Measurements from ENCODE around the gene ALG11.

Gene ALG11

GRCh38 chr13:51997186-51997585 lies 15.0 kb upstream of the ALG11 start:
- DNase-seq (ENCODE audit: low spot score), result no peak

- no peak for DNase-seq (ENCODE audit: low spot score)
These were observed 14.4 kb upstream of the ALG11 start for GRCh38 chr13:51997641-51998330.

GRCh38 chr13:51998723-51999509 lies 13.3 kb upstream of the ALG11 start:
- DNase-seq (ENCODE audit: low spot score), result no peak

GRCh38 chr13:51999510-51999911 lies 12.7 kb upstream of the ALG11 start:
- no peak for DNase-seq (ENCODE audit: low spot score)

DNA sequence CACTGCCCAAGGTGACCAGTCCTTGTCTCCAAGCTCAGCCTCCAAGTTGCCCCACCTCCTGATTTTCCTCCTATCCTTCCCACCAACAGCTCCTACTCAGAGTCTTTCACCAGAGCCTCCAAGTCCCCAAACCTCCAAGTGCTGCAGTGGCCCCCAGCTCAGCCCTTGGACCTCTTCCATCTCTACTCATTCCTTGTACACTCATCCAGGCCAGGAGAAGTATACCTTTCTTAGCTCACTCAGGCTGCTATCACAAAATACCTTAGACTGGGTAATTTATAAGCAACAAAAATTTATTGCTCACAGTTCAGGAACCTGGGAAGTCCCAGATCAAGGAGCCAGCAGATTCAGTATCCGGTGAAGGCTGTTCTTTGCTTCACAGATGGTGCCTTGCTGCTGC lies 12.3 kb upstream of the ALG11 start:
- no peak for DNase-seq (ENCODE audit: low spot score)

DNA sequence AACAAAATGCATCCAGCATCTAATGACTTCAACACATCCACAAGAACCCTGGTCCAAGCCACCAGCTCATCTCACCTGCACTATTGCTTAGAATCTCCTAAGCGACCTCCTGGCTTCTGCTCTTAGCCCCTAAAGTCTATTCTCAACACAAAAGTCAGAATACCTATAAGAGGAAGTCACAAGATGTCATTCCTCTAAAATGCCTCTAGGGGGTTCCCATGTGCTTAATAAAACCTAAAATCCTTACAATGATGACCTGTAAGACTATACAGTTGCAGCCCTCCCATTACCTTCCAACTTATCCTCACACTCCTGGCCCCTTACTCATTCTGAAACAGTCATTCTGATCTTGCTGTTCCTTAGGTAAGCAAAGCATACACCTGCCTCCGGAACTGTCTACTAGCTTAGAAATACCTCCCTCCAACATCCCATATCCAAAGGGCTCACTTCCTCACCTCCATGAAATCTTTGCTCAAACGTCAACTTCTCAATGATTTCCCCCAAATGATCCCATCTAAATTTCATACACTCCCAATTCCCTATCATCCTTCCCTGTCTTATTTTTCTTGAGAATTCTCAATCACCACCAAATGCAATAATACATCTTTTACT lies 11.0 kb upstream of the ALG11 start:
- DNase-seq (ENCODE audit: low spot score), result peak; percentile 48

- no peak for DNase-seq (ENCODE audit: low spot score)
These were observed 9.8 kb upstream of the ALG11 start for GRCh38 chr13:52002361-52002760.

DNA sequence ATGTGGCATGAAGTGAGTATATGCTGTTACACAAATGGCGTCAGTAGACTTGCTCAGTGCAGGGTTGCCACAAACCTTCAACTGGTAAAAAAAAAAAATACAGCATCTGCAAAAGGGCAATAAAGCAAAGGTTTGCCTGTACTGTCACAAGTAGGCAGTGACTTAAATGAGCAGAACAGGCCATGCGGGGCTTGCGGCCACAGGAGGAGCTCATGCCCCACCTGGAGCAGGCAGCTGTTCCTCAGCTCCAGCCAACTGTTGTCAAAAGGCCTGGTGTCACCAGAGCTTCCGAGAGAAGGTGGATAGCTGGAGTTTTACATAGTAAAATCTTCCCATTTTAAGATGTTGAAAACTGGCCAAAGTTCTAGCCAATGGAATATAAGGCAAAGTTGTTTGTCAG lies 8.7 kb upstream of the ALG11 start:
- no peak for DNase-seq (ENCODE audit: low spot score)

GRCh38 chr13:52004511-52005170 lies 7.6 kb upstream of the ALG11 start:
- DNase-seq (ENCODE audit: low spot score), result no peak

- DNase-seq (ENCODE audit: low spot score), result no peak
These were observed 6.2 kb upstream of the ALG11 start for GRCh38 chr13:52005841-52006522.

DNA sequence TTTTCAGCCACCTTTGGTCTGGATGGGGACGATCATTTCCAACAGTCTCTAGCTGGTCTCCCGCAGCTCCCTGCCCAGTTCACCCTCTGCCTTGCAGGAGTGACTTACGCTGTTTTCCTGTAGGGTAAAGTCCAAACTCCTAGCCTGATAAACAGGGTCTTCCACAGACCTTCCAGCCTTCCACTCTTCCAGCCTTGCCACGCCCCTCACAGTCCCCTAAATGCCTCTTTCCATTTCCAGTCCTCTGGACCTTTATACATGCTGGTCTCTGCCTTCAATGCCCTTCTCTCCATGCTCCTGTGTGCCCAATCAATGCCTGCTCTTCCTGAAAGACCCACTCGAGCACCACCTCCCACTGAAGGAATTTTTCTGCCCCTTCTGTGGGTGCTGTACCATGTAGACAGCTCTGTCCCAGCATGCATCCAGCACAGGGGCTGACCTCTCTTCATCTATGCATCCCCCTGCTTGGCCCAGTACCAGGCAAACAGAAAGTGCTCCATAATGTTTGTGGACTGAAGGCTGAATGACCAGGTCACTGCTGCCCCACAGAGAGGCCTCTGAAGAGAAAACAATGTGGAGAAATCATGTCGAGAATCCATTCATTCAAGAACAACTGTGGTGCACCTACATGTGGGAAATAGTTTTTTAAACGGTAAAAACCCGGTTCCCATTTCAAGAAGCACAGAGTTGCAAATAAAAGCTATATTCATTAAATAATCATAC lies 5.5 kb upstream of the ALG11 start:
- no peak for DNase-seq (ENCODE audit: low spot score)

- no peak for DNase-seq (ENCODE audit: low spot score)
These were observed 2.3 kb upstream of the ALG11 start for GRCh38 chr13:52009946-52010345.

GRCh38 chr13:52010890-52011631 lies 1.1 kb upstream of the ALG11 start, which contains the start of gene ATP7B:
ATP7B (minus strand) TSS chr13:52011450; CDS start chr13:52011337, 113 bp downstream.
- DNase-seq (ENCODE audit: low spot score), result peak; percentile 1

DNA sequence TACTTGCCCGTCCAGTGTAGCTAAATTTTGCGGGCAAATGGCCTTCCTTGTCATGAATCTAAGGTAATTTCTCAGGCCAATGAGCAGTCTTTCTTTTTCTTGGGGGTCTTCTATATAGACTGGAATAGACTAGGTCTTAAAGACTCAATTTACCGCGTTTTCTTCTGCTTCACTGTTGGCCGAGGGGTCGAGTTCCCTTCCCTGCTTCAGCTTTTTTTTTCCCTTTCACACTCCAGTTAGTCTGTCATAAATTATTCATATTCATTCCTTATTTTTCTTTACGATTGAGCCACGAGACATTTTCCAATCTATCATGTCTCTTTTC lies 276 bp downstream of the ALG11 start:
- DNase-seq (ENCODE audit: low spot score), result no peak

- no peak for DNase-seq (ENCODE audit: low spot score)
These were observed 4.1 kb downstream of the ALG11 start for GRCh38 chr13:52016296-52016695.

DNA sequence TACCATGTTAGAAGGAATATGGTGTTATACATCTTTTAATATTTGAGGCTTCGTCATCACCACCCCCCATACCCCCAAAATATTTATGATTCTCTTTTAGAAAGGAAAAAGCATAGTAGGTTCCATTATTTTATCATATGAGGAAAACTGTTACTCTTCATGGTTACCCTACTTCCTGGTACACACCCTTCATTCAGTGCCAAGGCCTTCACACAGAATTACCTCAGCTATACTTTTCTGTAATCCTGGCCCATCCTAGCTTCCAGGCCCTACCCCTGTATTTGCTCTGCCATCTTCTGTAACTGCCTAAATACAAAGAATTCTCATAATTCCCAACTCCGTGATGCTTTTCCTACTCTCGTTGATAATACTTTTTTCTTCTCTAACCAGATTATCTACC lies 8.0 kb downstream of the ALG11 start:
- DNase-seq (ENCODE audit: low spot score), result no peak

DNA sequence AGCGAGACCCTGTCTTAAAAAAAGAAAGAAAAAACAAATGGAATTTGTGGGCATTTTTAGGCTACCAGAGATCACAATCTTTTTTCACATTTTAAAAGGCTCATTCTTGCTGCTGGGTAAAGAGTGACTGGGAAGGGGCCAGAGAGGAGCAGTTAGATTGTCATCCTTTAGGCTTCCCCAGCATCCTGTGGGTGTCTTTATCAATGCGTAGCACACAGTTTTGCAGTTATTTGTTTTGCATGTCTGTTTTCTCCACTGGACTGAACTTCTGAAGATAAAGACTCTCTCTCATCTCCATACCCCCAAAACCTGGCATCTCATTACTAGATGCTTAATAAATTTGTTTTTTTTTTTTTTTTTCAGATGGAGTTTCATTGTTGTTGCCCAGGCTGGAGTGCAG lies 10.2 kb downstream of the ALG11 start:
- no peak for DNase-seq (ENCODE audit: low spot score)

DNA sequence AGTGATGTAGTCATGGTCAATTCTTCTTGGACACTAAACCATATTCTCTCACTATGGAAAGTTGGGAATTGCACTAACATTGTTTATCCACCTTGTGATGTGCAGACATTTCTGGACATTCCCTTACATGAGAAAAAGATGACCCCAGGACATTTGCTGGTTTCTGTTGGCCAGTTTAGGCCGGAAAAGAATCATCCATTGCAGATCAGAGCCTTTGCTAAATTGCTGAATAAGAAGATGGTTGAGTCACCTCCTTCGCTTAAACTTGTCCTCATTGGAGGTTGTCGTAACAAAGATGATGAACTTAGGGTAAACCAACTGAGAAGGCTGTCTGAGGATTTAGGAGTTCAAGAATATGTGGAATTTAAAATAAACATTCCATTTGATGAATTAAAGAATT lies 12.3 kb downstream of the ALG11 start, which contains the start of gene UTP14C:
UTP14C (plus strand) TSS at position 211 of the 400 bp plus-strand sequence. CDS start 4,114 bp downstream, outside the sequence.
- no peak for DNase-seq (ENCODE audit: low spot score)

- DNase-seq (ENCODE audit: low spot score), result no peak
These were observed 13.5 kb downstream of the ALG11 start for GRCh38 chr13:52025475-52026245.

- DNase-seq (ENCODE audit: low spot score), result no peak
These were observed 14.0 kb downstream of the ALG11 start for GRCh38 chr13:52026246-52026626.

All from CD4-positive, alpha-beta T cell treated with Interleukin-2 at 100 ng/mL for 4 hours (primary cell).